Measurements from ENCODE around the gene ABHD4. TPM values are rescaled to one million over a fixed set of nuclear protein-coding genes. Genes with fewer than 3 reads are reported as not detected.
A peak's percentile ranks its signal among the peaks of the same experiment; 100 is the strongest.
"Not testable (repeated sequence)": the region's sequence is repeated elsewhere in the genome, so short reads cannot be mapped to it uniquely, and the experiment has no call there.

The ABHD4 gene
- total and polyA plus RNA-seq, 2 donors from 2014 or later: 34.1 to 45.2 TPM

GRCh38 chr14:22552827-22553076 lies 45.3 kb upstream of the ABHD4 start:
- H3K36me3 ChIP-seq (ENCODE audit: control insufficient read depth in 2 of 3, insufficient read depth in 3 of 3, low read length in 3 of 3): no peaks in the 10 kb centered on the region
- H3K27me3 ChIP-seq (ENCODE audit: control insufficient read depth, insufficient read depth, low read length): no peaks in the 10 kb centered on the region
- no peak overlapping the region for H3K27ac ChIP-seq (ENCODE audit: low read depth in 2 of 2, low read length in 2 of 2)
- intact Hi-C loops (cut with DNase I): loop anchor here (10.0 kb wide), 1 partner anchor 158 kb away; no protein-coding TSS in a partner anchor
- FAIRE-seq (no peak), DNase-seq (no peak)
- no peaks in the 10 kb centered on the region for H3K9me3 ChIP-seq (ENCODE audit: control insufficient read depth in 2 of 3, insufficient read depth in 1 of 3, low read length in 3 of 3)
- no peak overlapping the region for H3K9ac ChIP-seq (ENCODE audit: low read length in 3 of 3)
- TF ChIP-seq CTCF (IDR thresholded peaks at IDR 0.05; ENCODE audit: borderline replicate concordance, extremely low read depth, insufficient read depth): no peak
- no peak overlapping the region for H3K4me3 ChIP-seq (ENCODE audit: low read length in 3 of 3)
- H3K4me1 ChIP-seq (ENCODE audit: control insufficient read depth in 2 of 3, insufficient read depth in 2 of 3, low read depth in 1 of 3, low read length in 3 of 3): peaks cover 6 to 29% (median 15%) of the 10 kb centered on the region in 3 donors

- Histone ChIP-seq H3K9ac (ENCODE audit: low read length in 3 of 3) (no peak overlapping the region), H3K4me1 (ENCODE audit: control insufficient read depth in 2 of 3, insufficient read depth in 2 of 3, low read depth in 1 of 3, low read length in 3 of 3) (peaks cover 6 to 31% (median 10%) of the 10 kb centered on the region in 3 donors), H3K27me3 (ENCODE audit: control insufficient read depth, insufficient read depth, low read length) (no peaks in the 10 kb centered on the region), H3K9me3 (ENCODE audit: control insufficient read depth in 2 of 3, insufficient read depth in 1 of 3, low read length in 3 of 3) (no peaks in the 10 kb centered on the region), H3K36me3 (ENCODE audit: control insufficient read depth in 2 of 3, insufficient read depth in 3 of 3, low read length in 3 of 3) (no peaks in the 10 kb centered on the region), H3K27ac (ENCODE audit: low read depth in 2 of 2, low read length in 2 of 2) (no peak overlapping the region), H3K4me3 (ENCODE audit: low read length in 3 of 3) (no peak overlapping the region)
- no peak for FAIRE-seq
- TF ChIP-seq CTCF (IDR thresholded peaks at IDR 0.05; ENCODE audit: borderline replicate concordance, extremely low read depth, insufficient read depth): no peak
- intact Hi-C loops (cut with DNase I): loop anchor here (10.0 kb wide), 1 partner anchor 159 kb away; no protein-coding TSS in a partner anchor
- no peak for DNase-seq
Measured at GRCh38 chr14:22553445-22553844, 44.7 kb upstream of the ABHD4 start.

- not testable (repeated sequence) for H3K27ac ChIP-seq (ENCODE audit: low read depth in 2 of 2, low read length in 2 of 2); FAIRE-seq; H3K36me3 ChIP-seq (ENCODE audit: control insufficient read depth in 2 of 3, insufficient read depth in 3 of 3, low read length in 3 of 3); H3K9me3 ChIP-seq (ENCODE audit: control insufficient read depth in 2 of 3, insufficient read depth in 1 of 3, low read length in 3 of 3); H3K27me3 ChIP-seq (ENCODE audit: control insufficient read depth, insufficient read depth, low read length); H3K9ac ChIP-seq (ENCODE audit: low read length in 3 of 3); H3K4me3 ChIP-seq (ENCODE audit: low read length in 3 of 3); DNase-seq
- intact Hi-C loops (cut with DNase I): loop anchor here (10.0 kb wide), 1 partner anchor 159 kb away; no protein-coding TSS in a partner anchor
- peaks cover 6 to 31% (median 9%) of the 10 kb centered on the region in 3 donors for H3K4me1 ChIP-seq (ENCODE audit: control insufficient read depth in 2 of 3, insufficient read depth in 2 of 3, low read depth in 1 of 3, low read length in 3 of 3)
Measured at GRCh38 chr14:22553861-22554497, 44.1 kb upstream of the ABHD4 start.

- H3K27ac ChIP-seq (ENCODE audit: low read depth in 2 of 2, low read length in 2 of 2): no peak overlapping the region
- DNase-seq: peak in 1 of 5 donors; percentile 75
- no peak for TF ChIP-seq CTCF (IDR thresholded peaks at IDR 0.05; ENCODE audit: borderline replicate concordance, extremely low read depth, insufficient read depth)
- H3K4me1 ChIP-seq (ENCODE audit: control insufficient read depth in 2 of 3, insufficient read depth in 2 of 3, low read depth in 1 of 3, low read length in 3 of 3): peaks cover 3 to 32% (median 4%) of the 10 kb centered on the region in 3 donors
- H3K9me3 ChIP-seq (ENCODE audit: control insufficient read depth in 2 of 3, insufficient read depth in 1 of 3, low read length in 3 of 3): no peaks in the 10 kb centered on the region
- FAIRE-seq: no peak
- no peaks in the 10 kb centered on the region for H3K36me3 ChIP-seq (ENCODE audit: control insufficient read depth in 2 of 3, insufficient read depth in 3 of 3, low read length in 3 of 3)
- H3K27me3 ChIP-seq (ENCODE audit: control insufficient read depth, insufficient read depth, low read length): no peaks in the 10 kb centered on the region
- H3K9ac ChIP-seq (ENCODE audit: low read length in 3 of 3): peak overlapping the region in 1 of 3 donors; percentile 30
- H3K4me3 ChIP-seq (ENCODE audit: low read length in 3 of 3): no peak overlapping the region
- intact Hi-C loops (cut with DNase I): loop anchor here (10.0 kb wide), 1 partner anchor 160 kb away; no protein-coding TSS in a partner anchor
Measured at GRCh38 chr14:22554498-22555383, 43.4 kb upstream of the ABHD4 start.
